Ovary (tissue), 3 donors: ENCODE data around the gene RHO.

Source experiments
- EP300 ChIP-seq: sonication (generic); formaldehyde crosslinking; IDR thresholded peaks from one replicate; pipeline ENCODE4 v1.6.1; 2017; ENCODE audit warnings: antibody characterized with exemption
- POLR2A ChIP-seq: fragments of 450-650 bp; IDR thresholded peaks from one replicate; pipeline ENCODE4 v1.6.1; 2017; ENCODE audit warnings: antibody characterized with exemption, mild to moderate bottlenecking, moderate library complexity
- TF ChIP-seq, protein P1 (sequence below), 3 donors: fragments of 450-650 bp in 2 of 3; fragments of 200-600 bp in 1 of 3; IDR thresholded peaks; one replicate each; pipeline versions ENCODE4 v1.5.1 to v1.8.0; 2016 to 2022; ENCODE audit warnings: antibody characterized with exemption in 3 of 3, mild to moderate bottlenecking in 1 of 3
- donor health status: DM: no; HTN: no; CAD: no.

DNA sequence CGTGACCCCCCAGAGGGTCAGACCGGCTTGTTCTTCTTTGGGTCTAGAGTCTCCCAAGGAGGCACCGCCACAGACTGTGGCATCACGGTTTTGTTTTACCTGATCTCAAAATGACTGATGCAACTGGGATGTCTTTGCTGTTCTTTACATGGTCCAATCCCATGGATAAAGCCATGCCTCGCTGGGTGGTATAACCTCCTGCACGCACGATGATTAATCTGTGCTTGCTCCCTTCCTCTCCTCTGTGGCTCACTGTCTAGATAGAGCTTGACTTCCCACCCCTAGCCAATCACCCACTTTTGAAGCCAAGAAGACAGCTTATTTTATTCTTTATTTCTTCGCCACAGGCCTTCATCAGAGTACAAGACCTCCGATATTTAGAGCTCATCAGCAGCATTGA lies 36.6 kb upstream of the RHO start:
- TF ChIP-seq, protein P1, sequence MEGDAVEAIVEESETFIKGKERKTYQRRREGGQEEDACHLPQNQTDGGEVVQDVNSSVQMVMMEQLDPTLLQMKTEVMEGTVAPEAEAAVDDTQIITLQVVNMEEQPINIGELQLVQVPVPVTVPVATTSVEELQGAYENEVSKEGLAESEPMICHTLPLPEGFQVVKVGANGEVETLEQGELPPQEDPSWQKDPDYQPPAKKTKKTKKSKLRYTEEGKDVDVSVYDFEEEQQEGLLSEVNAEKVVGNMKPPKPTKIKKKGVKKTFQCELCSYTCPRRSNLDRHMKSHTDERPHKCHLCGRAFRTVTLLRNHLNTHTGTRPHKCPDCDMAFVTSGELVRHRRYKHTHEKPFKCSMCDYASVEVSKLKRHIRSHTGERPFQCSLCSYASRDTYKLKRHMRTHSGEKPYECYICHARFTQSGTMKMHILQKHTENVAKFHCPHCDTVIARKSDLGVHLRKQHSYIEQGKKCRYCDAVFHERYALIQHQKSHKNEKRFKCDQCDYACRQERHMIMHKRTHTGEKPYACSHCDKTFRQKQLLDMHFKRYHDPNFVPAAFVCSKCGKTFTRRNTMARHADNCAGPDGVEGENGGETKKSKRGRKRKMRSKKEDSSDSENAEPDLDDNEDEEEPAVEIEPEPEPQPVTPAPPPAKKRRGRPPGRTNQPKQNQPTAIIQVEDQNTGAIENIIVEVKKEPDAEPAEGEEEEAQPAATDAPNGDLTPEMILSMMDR (IDR thresholded peaks at IDR 0.05), result no peak
- TF ChIP-seq POLR2A (no peak), EP300 (no peak)
